NCI-H146 treated with DMSO at 0.1 percent for 48 hours (cell line): ENCODE data around the gene NEURL1B.
"Not testable (repeated sequence)": the region's sequence is repeated elsewhere in the genome, so short reads cannot be mapped to it uniquely, and the experiment has no call there.

ENCODE experiments used
- DNase-seq: peaks from one replicate; lab custom pipeline; 2025; ENCODE audit not compliant: unreplicated experiment; lab: John Stamatoyannopoulos, UW

Gene NEURL1B

DNA sequence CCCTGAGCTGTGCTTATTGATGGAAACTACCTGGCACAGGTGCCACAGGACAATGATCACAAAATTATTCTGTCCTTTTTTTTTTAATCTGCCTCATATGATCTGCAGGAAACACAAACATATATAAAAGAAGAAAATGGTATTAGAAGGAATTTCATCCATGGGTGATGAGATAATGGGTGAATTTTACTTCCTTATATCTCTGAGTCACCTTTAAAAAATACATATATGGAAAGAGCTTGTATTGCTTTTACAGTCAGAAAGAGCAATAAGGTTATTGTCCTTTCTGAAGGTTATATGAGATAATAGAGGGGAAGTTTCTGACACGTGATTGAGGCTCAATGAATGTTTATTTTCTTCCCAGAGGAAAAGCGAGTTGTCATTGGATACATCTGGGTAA lies 31.6 kb downstream of the NEURL1B start:
- no peak for DNase-seq

DNA sequence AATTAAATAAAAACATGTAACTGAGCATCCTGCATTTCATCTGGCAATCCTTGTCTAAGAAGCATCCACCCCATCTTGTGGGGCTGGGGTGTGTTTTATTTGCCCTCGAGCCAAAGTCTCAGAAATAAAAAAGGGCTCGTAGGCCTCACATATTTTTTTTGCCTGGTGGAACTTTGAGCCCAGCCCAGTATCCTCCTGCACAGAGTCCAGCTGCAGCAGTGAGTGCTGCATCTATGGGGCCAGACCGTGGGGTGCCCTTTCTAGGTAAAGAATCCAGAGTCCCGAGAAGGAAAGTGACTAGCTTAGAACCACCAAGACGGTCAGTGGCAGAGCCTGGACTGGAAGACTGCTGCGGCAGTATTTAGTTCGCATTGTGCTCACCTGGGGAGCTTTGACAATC lies 33.1 kb downstream of the NEURL1B start:
- no peak for DNase-seq

DNA sequence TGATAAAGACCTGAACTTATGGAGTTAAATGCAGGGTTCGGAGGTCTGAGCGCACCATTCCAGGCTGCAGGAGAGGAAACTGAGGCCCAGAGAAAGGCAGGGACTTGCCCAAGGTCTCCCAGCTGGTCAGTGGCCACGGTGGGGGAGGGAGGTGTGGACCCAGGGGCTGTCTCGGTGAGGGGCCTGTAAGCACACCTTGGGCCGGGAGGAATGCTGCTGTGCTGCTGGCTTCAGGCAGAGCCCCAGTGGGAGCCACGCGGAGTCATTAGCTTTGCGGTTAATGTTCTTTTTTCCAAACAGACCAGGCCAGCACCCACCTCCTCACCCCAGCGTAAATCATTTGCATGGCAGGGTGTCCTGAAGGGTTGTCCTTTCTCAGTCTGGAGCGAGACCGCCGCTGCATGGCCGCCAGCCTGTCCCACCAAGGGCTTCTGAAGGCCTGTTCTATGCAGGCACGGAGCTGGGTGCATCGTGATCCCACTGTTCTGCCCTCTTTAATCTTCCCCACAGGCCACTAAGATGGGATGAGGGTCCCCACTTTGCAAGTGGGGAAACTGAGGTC lies 35.9 kb downstream of the NEURL1B start:
- no peak for DNase-seq

DNA sequence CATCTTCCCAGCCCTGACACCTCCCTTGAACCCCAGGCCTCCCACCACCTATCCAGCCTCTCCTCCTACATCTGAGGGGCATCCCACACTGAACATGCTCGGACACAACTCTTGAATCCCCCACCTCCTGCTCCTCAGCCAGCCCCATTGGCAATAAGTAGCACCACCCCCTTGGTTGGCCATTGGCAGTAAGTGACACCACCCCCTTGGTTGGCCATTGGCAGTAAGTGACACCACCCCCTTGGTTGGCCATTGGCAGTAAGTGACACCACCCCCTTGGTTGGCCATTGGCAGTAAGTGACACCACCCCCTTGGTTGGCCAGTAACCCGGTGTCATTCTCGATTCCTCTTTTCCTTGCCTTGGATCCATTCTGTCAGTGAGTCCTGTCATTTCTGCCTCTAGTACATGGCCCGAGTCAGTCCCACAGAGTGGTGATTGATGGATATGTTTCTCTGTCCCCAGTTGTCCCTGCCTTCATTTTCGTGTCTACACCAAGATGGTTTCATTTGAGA lies 37.4 kb downstream of the NEURL1B start:
- DNase-seq, result not testable (repeated sequence)

DNA sequence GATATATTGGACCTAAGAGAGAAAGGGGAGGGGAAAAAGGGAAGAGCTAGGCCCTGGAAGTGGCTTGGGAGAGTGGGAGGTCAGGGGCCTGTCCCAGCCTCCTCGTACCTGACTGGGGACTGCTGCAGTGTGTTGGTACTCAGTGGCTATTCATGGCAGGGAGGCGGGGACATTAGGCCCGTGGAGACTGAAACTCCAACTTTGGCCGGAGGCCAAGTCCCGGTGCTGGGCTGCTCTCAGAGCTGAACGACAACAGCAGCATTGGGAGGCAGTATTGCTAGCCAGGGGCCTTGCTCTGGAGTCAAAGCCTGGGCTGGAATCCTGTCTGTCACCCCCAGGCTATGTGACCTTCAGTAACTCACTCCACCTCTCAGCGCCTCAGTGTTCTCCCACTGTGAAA lies 37.8 kb downstream of the NEURL1B start:
- no peak for DNase-seq

DNA sequence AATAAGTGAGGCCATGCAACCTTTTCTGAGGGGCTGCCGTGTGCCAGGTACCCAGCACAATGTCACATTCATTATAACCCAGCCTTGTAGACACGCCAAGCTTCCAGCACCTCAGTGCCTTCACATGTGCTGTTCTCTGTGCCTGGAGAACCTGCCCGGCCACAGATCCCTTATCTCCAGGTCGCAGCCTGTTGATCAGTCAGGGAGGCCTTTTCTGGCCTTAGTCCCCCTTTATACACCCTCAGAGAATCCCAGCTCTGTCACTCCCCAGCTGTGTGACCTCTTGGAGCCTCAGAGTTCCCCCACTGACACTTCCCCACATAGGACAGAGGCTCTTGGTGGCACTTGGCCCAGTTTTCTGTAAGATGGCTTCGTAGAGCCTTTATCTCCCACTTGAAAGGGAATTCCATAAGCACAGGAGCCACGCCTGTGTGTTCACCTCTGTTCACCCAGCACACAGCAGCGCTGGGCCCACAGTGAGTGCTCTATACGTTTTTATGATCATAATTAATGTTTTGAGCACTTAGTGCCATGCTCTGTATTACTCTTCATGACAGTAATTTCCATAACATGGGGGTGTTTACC lies 38.7 kb downstream of the NEURL1B start:
- no peak for DNase-seq

DNA sequence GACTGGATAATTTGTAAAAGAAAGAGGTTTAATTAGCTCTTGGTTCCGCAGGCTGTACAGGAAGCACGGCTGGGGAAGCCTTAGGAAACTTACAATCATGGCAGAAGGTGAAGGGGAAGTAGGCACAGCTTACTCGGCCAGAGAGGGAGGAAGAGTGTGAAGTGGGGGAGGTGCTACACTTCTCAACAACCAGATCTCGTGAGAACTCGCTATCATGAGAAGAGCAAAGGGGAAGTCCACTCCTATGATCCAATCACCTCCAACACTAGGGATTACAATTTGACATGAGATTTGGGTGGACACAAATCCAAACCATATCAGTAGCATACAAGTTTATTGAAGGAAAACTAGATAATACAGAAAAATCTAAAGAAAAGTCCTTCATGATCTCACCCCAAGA lies 39.9 kb downstream of the NEURL1B start:
- no peak for DNase-seq

DNA sequence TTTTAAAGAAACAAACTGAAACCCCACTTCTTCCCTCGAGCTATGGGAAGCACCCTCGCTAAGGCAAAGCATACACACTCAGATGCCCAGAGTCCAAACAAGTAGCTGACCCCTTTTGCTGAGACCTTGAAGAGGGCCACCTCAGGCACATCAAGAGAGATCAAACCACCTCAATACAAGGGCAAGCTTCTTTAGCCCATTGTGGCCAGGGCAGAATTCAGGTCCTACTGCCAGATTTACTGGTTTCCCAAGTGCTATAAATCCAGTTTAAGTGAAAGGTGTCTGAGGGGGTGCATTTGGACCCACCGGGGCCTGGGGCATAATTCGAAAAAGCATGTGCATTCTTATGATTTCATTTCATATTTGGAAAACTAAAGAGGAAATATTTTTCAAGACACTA lies 40.4 kb downstream of the NEURL1B start:
- no peak for DNase-seq

DNA sequence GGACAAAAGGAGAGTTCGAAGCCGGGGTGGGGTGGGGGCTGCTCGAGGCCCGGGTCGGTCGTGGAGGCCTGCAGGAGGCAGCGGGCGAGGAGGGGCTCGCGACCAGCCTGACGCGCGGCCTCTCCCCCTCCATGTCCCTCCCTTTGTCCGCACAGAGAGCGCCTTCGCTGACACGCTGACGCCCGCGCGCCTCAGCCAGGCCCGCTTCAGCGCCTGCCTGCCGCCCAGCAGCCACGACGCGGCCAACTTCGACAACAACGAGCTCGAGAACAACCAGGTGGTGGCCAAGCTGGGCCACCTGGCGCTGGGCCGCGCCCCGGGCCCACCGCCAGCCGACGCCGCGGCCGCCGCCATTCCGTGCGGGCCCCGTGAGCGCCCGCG lies 42.2 kb downstream of the NEURL1B start:
- DNase-seq, result no peak

DNA sequence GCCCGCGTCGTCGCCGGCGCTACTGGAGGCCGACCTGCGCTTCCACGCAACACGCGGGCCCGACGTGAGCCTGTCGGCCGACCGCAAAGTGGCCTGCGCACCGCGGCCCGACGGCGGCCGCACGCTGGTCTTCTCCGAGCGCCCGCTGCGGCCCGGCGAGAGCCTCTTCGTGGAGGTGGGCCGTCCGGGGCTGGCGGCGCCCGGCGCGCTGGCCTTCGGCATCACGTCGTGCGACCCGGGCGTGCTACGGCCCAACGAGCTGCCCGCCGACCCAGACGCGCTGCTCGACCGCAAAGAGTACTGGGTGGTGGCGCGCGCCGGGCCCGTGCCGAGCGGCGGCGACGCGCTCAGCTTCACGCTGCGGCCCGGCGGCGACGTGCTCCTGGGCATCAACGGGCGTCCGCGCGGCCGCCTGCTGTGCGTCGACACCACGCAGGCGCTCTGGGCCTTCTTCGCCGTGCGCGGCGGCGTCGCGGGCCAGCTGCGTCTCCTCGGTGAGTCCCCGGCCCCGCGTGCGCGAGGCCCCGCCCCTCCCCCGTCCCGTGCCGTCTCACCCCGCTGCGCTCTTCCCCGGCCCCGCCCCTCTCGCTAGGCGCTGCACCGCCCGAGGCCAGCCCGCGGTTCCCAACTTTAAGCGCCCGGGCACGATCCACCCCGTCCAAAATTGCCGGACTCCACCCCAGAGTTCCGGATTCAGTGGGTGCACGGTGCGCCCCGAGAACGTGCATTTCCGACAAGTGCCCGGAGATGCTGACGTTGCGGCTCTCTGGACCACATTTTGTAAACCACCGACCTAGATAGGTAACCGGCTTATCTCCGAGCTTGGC lies 42.8 kb downstream of the NEURL1B start:
- DNase-seq, result no peak

DNA sequence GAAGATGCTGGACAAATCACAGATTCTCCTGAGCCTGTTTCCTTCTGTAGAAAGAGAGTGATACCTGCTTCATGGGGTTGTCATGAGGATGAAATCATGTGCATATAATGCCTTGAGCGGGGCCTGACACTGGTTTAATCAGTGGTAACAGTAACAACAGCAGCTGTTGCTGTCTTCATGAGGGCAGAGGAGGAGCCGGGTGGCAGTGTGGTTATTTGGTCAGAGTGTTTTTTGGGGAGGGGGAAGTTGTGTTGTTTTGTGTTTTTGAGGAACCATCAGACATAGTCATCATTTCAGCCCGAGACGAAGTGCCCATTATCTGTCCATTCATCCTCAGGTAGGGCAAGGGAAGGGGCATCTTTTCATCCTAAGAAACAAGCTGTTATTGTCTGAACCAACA lies 44.0 kb downstream of the NEURL1B start:
- DNase-seq, result no peak

DNA sequence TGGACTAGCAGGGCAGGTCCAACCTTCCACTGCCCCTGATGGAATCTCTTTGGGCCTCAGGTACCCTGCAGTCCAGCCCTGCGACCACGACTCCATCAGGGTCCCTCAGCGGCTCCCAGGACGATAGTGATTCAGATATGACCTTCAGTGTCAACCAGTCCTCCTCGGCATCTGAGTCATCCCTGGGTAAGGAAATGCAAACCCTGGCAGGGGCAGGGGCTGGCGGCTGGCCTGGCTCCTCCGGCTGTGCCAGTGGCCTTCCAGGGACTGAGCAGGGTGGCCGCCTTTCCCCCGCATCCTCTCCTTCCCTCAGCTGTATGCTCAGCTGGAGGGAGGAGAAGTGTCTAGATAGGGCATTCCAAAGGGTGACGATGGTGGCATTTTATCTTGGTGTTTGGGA lies 45.0 kb downstream of the NEURL1B start:
- no peak for DNase-seq

DNA sequence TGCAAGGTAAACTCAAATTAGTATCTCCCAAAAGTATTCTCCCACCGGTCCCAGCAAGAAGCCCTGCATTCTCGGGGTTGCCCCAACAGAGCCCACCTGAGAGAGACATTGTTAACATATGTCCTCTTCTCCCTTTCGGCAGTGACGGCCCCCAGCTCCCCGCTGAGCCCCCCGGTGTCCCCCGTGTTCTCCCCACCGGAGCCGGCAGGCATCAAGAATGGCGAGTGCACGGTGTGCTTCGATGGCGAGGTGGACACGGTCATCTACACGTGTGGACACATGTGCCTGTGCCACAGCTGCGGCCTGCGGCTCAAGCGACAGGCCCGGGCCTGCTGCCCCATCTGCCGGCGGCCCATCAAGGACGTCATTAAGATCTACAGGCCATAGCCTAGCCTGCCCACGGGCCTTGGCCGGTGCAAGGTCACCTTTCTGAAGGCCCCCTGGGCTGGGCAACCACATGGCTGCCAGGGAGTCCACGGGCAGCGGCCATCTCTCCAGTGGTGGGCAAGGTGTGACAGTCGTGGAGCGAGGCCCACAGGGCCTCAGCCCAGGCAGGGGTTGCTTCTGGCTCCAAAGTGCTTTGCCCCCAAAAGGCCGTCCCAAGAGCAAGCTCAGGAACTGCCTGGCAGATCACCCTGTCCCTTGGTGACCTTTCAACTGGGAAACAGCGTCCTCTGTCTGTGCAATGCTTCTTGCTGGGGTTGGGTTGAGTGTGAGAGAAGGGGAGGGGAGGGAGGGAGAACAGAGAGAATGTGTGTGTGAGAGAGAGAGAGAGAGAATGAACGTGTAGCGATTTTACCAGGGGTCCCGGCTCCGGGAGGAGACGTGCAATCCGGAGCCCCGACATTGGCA lies 45.7 kb downstream of the NEURL1B start:
- DNase-seq, result no peak

DNA sequence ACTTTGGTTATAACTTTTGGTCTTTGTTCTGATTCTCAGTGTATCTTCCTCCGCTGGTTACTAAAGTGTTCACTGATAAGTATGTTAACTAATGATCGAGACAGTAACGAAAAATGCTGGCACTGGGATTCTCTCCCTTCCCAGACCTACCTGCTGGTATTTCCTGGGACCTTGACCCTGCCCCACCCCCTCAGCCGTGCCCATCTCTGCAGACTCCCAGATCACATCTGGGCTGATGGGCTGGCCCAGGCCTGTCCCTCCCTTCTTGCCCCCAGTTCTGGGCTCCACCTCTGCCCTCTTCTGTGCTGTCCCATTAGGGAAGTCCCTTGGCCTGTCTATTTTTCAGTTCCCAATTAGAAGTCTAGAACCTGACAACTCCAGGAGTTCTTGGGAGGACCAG lies 46.9 kb downstream of the NEURL1B start:
- DNase-seq, result no peak

DNA sequence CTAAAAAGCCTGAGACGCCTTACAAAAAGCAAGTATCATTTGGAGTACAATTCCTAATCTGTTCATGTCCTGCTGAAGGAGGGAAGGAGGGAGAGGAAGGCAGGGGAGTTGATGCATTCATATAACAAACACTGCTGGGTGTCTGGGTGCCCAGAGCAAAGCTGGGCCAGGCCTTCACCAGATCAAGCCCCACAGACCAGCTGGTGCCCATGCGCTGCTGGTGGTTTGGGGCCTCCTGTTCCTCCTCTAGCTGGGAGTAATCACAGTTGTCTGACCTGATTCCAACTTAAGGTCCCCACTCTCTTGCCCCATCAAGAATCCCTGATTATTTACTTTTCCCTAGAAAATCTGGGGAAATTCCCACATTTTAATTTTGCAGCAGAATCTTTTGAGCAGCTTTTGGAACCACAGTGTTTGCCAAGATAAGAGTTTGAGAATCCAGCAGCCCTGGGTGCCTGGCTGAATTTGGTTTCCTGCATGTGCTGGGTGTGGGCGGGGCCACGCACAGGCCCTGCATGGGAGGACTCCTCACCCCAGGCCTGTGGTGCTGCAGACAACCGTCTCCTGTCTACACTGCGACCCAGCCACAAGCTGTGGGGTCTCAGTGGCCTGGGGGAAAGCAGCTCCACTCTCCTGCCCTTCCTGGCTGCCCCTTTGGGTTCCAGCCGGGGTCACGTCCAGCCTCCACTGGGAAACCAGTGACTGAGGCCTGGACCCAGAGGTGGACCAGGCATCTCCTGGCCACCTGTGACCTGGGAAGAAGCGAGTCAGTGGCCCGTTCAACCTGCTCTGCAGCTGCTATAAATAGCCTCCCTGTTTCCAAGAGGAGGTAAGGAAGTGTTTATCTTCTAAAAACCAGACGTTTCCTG lies 47.5 kb downstream of the NEURL1B start:
- no peak for DNase-seq

DNA sequence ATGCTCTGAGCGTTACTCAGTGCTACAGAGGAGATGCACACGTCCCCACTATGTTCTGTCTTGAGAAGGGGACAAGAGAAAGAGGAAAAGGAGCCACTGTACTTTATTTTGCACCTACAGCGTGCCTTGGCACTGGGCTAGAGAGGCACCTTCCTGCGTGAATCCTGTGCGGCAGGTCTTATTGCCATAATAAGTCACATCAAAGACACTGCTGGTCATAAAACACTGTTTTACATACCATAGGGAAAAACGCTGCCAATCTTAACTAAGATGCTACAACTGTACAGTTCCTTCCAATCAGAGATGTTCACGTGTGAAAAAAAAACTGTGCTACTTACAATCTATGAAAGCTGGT lies 48.1 kb downstream of the NEURL1B start:
- no peak for DNase-seq

DNA sequence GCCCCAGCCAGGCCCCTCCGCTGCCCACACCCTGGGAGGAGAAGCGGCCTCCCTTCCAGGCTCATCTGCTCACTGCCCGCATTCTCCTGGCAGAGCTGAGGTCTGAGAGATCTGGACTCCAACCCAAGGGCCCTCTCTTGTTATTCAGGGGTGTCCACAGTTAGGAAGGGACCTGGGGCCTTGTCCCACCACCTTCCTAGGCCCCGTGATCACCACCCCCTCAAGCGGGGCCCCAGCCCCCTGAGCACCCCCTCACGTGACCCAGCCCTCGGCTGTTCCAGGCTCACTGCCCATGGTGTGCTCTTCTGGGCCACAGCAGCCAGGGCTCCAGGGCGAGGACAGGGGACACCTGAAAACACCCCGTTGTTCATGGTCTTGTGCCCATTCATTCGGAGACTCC lies 48.7 kb downstream of the NEURL1B start:
- DNase-seq, result no peak

DNA sequence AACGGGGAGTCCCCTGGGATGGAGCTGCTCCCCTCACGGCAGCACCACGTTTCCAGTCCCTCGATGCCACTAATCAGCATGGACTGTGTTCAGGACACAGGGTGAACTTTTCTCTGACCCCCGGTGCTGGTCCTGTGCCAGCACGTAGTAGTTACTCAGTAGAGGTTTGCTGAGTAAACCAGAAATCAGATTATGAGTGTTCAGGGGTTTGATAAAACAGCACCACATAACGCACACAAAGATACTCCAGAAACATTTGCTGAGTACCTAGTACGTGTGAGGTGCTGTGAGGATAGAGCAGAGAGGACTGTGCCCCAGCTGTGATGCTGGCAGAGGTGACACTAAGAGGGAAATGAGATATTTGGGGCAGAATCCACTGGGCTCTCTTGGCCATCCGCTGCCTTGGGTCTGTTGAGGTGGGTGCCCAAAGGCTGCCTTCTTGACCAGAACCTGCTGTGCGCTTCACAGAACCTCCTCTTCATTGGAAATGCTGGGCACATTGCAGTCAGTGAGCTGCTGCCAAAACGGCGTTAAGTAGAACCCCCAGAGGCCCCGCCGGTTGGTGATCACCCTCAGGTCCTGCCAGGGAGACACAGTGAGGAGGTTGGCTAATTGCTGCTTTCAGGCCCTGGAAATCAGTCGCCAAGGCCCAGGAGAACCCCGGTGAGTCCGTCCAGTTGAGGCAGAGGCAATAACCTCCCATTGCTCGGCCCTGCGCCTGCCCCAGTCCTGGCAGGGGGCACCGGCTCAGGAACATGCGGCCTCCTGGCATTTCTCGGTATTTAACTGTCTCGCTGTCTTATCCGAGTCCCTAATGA lies 49.4 kb downstream of the NEURL1B start:
- DNase-seq, result no peak

DNA sequence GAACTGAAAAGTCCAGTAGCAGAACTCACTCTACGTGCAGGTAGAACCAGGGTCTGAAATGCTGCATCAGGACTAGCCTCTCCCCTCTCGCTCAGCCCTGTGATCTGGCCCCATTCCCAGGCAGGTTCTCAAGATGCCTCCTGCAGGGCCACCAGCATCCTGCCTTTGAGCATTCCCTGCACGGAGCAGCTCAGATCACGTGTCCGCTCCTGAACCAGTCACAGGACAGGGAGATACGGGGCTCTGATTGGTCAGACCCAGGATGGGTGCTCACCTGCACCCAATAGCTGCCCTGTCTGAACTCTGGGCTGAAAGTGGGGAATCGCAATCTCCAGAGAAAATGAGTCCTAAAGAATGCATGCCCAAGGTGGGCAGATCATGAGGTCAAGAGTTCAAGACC lies 50.8 kb downstream of the NEURL1B start:
- DNase-seq, result no peak

DNA sequence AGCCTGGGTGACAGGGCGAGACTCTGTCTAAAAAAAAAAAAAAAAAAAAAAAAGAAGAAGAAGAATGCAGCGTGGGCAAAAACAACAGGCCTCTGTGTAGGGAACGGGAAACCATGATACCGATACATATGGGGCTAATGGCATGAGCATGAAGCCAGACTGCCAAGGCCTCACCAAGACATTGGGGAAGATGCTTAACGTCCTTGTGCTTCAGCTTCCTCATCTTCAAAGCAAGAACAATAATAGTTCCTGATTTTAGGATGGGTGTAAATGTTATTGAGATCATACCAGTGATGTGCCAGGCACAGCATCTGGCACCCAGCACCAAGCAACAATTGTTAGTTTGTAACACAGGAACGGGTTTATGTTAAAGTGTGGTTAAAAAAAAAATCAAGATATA lies 51.4 kb downstream of the NEURL1B start:
- no peak for DNase-seq
